ENCODE measurements around the gene ATG13. TPM values are rescaled to one million over a fixed set of nuclear protein-coding genes. Genes with fewer than 3 reads are reported as not detected.
A peak's percentile ranks its signal among the peaks of the same experiment; 100 is the strongest.

Gene ATG13
- total and polyA plus RNA-seq, 4 donors, result 29.1 to 72.8 (median 52.4) TPM

GRCh38 chr11:46663277-46663940 lies 46.1 kb downstream of the ATG13 start:
- DNase-seq, result no peak
- Histone ChIP-seq H3K4me3 (no peak overlapping the region), H3K4me1 (ENCODE audit: control insufficient read depth in 5 of 5, insufficient read depth in 5 of 5, low read length in 5 of 5) (peaks cover 0 to 23% (median 0%) of the 10 kb centered on the region in 5 donors), H3K9ac (ENCODE audit: insufficient read depth in 1 of 2, low read length in 2 of 2) (no peak overlapping the region), H3K9me3 (ENCODE audit: control insufficient read depth in 4 of 4, insufficient read depth in 3 of 4, low read length in 3 of 4) (no peaks in the 10 kb centered on the region), H3K27ac (ENCODE audit: low read depth in 1 of 2, low read length in 1 of 2) (peak overlapping the region; percentile 39 to 41), H3K27me3 (ENCODE audit: control insufficient read depth in 3 of 3, insufficient read depth in 3 of 3, low read length in 2 of 3) (no peaks in the 10 kb centered on the region), H3K36me3 (ENCODE audit: control insufficient read depth in 4 of 4, insufficient read depth in 4 of 4, low read length in 4 of 4) (peaks cover 18 to 53% (median 45%) of the 10 kb centered on the region in 4 donors)
- TF ChIP-seq CTCF (IDR thresholded peaks at IDR 0.05; ENCODE audit: control extremely low read depth, extremely low read depth), result no peak
- 83 to 89% methylated on average over 4 of the region's 4 CpGs for WGBS, 2 donors
- no peak for ATAC-seq (ENCODE audit: insufficient read depth, low FRiP score)

- no peak overlapping the region for H3K4me3 ChIP-seq
- no peak overlapping the region for H3K9ac ChIP-seq (ENCODE audit: insufficient read depth in 1 of 2, low read length in 2 of 2)
- H3K27ac ChIP-seq (ENCODE audit: low read depth in 1 of 2, low read length in 1 of 2), result no peak overlapping the region
- peaks cover 0 to 18% (median 0%) of the 10 kb centered on the region in 5 donors for H3K4me1 ChIP-seq (ENCODE audit: control insufficient read depth in 5 of 5, insufficient read depth in 5 of 5, low read length in 5 of 5)
- WGBS, 2 donors, result 70 to 85% methylated on average over 6 of the region's 6 CpGs
- no peak for DNase-seq
- no peaks in the 10 kb centered on the region for H3K9me3 ChIP-seq (ENCODE audit: control insufficient read depth in 4 of 4, insufficient read depth in 3 of 4, low read length in 3 of 4)
- H3K36me3 ChIP-seq (ENCODE audit: control insufficient read depth in 4 of 4, insufficient read depth in 4 of 4, low read length in 4 of 4), result peaks cover 17 to 55% (median 50%) of the 10 kb centered on the region in 4 donors
- ATAC-seq (ENCODE audit: insufficient read depth, low FRiP score), result no peak
- no peak for TF ChIP-seq CTCF (IDR thresholded peaks at IDR 0.05; ENCODE audit: control extremely low read depth, extremely low read depth)
- H3K27me3 ChIP-seq (ENCODE audit: control insufficient read depth in 3 of 3, insufficient read depth in 3 of 3, low read length in 2 of 3), result no peaks in the 10 kb centered on the region
Measured at GRCh38 chr11:46664612-46665011, 47.3 kb downstream of the ATG13 start.

DNA sequence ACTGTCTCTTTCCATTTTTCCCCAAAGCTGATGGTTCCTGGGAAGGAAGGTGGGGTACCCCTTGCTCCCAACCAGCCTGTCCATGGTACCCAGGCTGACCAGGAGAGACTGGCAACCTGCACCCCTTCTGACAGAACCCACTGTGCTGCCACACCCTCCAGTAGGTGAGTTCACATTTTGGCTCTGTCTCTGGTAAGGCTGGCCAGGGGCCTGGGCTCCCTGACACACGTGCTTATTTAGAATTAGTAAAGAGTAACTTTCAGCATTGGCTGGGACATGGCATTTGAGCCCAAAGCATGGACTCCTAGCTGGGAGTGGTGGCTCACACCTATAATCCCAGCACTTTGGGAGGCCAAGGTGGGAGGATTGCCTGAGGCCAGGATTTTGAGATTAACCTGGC lies 48.0 kb downstream of the ATG13 start:
- Histone ChIP-seq H3K27ac (ENCODE audit: low read depth in 1 of 2, low read length in 1 of 2) (no peak overlapping the region), H3K4me3 (no peak overlapping the region), H3K9ac (ENCODE audit: insufficient read depth in 1 of 2, low read length in 2 of 2) (no peak overlapping the region), H3K4me1 (ENCODE audit: control insufficient read depth in 5 of 5, insufficient read depth in 5 of 5, low read length in 5 of 5) (peaks cover 0 to 18% (median 0%) of the 10 kb centered on the region in 5 donors), H3K36me3 (ENCODE audit: control insufficient read depth in 4 of 4, insufficient read depth in 4 of 4, low read length in 4 of 4) (peaks cover 18 to 60% (median 48%) of the 10 kb centered on the region in 4 donors), H3K9me3 (ENCODE audit: control insufficient read depth in 4 of 4, insufficient read depth in 3 of 4, low read length in 3 of 4) (no peaks in the 10 kb centered on the region), H3K27me3 (ENCODE audit: control insufficient read depth in 3 of 3, insufficient read depth in 3 of 3, low read length in 2 of 3) (no peaks in the 10 kb centered on the region)
- 80 to 90% methylated on average over 1 of the region's 1 CpG for WGBS, 2 donors
- no peak for ATAC-seq (ENCODE audit: insufficient read depth, low FRiP score)
- DNase-seq, result no peak
- no peak for TF ChIP-seq CTCF (IDR thresholded peaks at IDR 0.05; ENCODE audit: control extremely low read depth, extremely low read depth)

Measured in lung (tissue), 12 donors.